GM18907 (cell line): ENCODE measurements around the gene FAM162A.
A peak's percentile ranks its signal among the peaks of the same experiment; 100 is the strongest.

Experiments
- ATAC-seq: cut with Tn5 transposase; IDR thresholded peaks from one replicate; pipeline ENCODE4 v1.9.1; 2021; ENCODE audit warnings: mild to moderate bottlenecking, moderate library complexity; ENCODE audit not compliant: unreplicated experiment

Gene FAM162A

DNA sequence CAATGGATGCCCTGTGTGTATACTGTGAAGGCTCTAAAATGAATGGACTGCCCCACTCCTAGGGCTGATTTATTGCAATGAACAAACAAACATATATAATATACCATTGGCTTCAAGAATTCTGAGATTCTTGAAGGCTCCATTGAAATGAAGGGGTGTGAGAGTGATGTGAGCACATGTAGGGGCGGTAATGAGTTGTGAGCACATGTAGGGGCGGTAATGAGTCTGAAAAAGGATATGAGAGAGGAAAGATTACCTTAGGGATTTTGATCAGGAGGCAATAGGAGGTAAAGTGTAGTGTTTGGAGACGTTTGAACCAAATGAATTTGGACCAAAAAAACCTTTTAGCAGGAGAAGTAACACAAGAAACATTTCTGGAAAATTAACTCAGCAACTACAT is 3.7 kb downstream of the FAM162A start:
- no peak for ATAC-seq

- no peak for ATAC-seq
Observed at GRCh38 chr3:122389197-122389596, 5.2 kb downstream of the FAM162A start.

DNA sequence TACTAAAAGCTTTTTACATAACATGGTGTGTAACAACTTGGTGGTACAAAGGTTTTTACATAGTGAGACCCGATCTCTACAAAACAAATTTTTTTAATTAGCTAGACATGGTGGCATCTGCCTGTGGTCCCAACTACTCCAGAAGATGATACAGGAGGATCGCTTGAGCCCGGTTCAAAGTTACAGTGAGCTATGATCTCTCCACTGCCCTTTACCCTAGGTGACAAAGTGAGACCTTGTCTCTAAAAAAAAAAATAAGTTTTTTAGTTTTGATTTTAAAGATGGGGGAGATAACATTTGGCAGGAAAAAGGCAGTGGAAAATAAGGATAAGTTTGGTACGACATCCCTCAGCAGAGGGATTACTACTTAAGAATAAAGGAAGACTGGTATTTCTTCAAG is 5.9 kb downstream of the FAM162A start:
- ATAC-seq, result no peak

DNA sequence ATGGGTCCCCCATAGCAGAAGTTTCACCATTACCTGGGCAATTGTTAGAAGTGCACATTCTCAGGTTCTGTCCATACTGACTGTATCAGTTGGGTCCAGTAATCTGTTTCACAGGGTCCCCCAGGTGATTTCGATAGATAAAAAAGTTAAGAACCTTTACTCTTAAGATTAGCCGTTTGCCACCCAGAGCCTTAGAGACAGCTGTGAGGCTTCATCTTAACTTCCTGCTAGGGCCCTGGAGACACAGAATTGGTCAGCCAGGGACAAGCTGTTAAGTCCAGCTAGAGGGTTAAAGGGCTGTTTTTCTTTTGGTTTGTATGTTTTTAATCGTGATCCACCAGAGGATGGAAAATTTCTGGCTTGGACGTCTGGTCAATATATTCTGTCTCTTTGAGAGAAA is 6.7 kb downstream of the FAM162A start:
- ATAC-seq, result no peak

GRCh38 chr3:122391681-122392446 is 7.9 kb downstream of the FAM162A start:
- ATAC-seq, result no peak

DNA sequence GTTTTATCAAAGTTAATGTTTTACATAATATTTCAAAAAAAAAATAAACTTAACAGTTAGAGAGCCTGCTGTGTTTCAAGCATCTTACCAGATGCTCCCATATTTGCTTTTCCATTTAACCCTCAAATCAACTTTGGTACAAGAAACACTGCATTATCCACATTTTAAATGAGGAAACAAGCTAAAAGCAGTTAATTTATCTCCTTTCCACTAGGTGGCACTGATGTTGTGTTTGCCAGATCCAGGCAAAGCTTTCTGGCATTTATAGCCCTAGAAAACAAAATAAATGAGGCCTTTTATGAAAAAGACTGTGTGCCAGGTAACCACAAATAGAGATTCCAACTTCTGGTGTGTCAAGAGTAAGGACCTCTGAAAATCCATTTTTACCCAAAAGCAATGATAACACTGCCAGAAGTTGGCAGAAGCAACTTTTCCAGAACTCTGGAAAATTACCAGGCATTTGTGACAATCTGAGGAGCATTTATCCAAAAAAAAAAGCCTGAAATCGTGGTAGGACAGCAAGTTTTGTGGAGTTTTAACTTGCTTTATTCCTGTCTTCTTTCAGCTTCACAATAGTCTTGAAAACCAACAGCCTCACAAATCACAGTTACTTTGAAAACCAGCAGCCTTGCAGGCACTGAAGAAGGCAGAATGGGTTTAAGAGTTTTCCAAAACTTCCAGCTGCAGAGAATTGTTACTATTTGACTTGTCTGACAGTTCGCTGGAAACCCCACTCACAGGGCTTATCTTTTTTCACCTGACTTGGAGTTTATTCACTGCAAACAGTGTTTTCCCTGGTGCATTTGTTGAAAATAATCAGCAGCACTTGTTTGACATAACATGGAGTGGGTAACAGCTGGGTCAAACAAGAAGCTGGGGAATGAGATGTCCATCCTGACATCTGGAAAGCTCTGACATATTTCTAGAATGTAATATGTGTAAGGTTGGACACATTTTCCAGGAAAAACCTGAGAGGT is 9.2 kb downstream of the FAM162A start:
- ATAC-seq, result no peak

GRCh38 chr3:122394173-122394572 is 10.2 kb downstream of the FAM162A start:
- ATAC-seq, result no peak

DNA sequence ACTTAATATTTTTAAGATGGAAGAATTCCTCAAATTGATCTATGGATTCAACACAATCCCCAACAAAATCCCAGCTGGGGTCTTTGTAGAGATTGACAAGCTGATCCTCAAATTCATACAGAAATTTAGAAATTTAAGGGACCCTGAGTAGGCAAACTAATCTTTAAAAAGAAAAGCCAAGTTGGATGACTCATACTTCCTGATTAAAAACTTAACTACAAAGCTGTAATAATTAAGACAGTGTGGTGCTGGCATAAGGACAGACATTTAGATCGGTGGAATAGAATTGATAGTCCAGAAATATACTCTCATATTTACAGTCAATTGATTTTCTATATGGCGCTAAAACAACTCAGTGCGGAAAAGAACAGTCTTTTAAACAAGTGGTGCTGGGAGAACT is 11.6 kb downstream of the FAM162A start:
- no peak for ATAC-seq

GRCh38 chr3:122396511-122396910 is 12.5 kb downstream of the FAM162A start:
- no peak for ATAC-seq

DNA sequence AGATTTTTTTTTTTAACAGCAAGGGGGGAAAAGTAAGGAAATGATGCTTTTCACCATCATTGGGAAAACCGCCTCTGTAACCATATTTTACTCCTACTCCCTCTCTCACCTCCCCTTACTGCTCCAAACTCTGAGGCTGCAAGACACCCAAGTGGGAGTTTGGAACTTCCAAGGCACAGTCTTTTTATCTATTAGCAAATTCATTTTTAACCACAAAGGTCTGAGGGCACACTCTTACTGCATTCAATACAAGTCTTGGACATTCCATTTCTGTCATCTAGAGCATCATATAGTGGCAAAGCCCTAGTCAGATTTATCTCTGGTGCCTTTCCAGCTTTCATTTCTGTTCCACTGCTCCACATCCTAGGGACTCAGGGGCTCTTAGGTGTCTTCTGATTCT is 13.2 kb downstream of the FAM162A start:
- no peak for ATAC-seq

DNA sequence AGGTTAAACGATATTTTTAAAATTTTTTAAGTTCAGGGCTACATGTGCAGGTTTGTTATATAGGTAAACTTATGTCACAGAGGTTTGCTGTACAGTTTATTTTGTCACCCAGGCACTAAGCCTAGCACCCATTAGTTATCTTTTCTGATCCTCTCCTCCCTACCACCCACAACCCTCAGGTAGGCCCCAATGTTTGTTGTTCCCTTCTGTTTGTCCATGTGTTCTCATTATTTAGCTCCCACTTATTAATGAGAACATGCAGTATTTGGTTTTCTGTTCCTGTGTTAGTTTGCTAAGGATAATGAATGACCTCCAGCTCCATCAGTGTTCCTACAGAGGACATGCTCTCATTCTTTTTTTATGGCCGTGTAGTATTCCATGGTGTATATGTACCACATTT is 14.9 kb downstream of the FAM162A start:
- no peak for ATAC-seq

DNA sequence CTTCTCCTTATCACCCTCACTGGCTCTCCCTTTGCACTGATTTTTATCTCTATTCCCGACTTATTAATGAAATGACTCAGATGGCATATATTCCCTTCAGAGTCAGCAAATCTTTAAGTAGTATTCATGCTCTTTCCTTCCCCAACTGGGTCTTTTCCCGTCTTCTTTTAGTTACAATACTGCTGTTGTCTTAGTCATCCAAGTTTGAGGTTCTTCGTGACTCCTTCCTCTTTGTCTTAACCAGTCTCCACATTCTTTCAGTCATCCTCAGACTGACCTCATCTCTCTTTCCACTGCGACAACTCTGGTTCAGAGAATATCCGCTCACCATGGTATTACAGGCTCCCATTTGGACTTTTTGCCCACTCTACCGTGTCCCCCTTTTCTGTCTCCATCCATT is 19.5 kb downstream of the FAM162A start:
- ATAC-seq, result no peak

DNA sequence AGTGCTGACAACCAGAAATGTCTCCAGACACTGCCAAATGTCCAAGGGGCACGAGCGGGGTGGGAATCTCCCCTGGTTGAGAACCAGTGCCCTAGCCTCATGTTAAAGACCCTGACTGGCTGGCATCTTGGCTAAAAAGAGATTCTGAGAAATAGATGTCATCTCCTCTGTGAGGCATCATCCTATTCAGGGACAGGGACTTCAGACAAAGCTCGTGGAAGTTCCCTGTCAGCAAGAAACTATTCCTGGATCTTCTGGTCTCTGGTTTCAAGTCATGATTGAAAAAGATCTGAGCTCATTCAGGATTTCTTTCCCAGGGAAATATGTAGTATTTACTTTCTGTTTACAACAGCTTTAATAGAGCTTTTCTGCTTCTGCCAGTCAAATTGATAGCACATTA is 21.0 kb downstream of the FAM162A start:
- ATAC-seq, result no peak

DNA sequence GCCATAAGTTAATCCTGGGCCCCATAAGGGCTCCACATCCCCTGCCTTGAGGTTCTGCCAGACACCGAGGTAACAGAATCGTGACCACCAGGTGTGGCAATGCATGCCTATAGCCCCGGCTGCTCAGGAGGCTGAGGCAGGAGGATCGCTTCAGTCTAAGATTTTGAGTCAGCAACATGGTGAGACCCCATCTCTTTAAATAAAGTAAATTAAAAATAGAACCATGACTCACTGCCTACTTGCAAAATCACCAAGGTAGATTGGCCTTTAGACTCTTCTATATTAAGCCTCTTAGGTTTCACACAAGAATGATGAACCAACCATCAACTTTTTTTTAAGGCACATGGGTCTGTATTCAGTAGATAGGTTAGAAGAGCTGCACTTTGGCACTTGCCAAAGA is 22.2 kb downstream of the FAM162A start:
- ATAC-seq, result no peak

GRCh38 chr3:122407946-122408345 is 24.0 kb downstream of the FAM162A start:
- ATAC-seq, result no peak

DNA sequence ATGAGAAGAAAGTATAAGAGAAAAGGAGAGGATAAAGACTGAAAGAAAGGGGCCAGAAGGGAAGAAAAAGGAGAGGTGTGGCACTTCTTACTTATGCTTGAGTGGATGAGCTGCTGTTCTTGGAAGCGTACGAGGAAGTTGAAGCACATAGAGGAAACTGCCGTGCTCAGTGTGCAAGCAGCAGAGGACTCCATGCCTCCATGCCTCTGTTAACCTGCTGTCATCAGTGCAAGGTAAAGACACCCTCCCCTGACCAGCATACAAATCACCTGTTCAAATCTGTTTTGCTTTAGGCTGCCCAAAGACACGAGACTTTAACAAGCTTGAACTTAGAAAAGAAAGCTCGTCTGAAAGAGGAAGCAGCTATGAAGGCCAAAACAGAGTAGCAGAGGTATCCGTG is 25.5 kb downstream of the FAM162A start:
- no peak for ATAC-seq

GRCh38 chr3:122410111-122410510 is 26.1 kb downstream of the FAM162A start:
- no peak for ATAC-seq

DNA sequence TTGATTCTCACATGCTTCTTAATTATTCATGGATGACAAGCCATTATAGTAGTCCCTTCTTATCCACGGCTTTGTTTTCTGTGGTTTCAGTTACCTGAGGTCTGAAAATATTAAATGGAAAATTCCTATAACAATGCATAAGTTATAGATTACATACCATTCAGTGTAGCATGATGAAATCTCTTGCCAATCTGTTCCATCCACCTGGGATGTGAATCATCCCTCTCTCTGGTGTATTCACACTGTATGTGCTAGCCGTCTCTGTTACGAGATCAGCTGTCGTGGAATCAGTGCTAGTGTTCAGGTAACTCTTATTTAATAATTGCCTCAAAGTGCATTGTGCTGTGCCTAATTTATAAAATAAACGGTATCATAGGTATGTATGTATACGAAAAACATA is 26.7 kb downstream of the FAM162A start:
- no peak for ATAC-seq

- no peak for ATAC-seq
Observed at GRCh38 chr3:122414391-122414790, 30.4 kb downstream of the FAM162A start.

DNA sequence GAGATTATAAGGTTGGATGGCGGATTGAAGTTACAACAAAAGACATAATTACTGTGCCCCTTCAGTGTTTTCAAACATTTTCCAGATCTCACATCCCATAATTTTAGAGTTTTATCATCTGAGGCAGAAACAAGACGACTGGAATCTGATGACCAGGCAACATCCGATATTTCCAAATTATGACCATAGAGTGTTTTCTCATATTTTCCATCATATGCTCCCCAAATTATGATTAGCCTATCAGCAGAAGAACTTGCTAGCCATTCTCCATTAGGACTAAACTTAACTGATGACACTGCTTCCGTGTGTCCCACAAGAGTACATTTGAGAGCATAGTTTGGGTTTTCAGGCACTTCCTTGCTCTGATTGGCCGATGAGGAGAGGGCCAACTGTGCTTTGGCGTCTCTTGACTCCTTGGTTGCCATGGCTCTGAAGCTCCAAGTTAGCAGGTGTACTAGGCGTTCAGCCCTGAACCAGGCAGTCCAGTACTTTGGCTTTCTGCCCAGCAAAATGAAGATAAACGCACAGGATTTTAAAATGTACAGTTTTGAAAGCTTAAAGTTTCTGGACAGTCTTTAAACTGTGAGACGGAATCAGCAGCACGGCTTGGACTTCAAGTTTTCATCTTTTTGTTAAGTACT is 31.2 kb downstream of the FAM162A start:
- peak; percentile 58 for ATAC-seq
